Stimulated activated CD4-positive, alpha-beta T cell treated with anti-CD3 and anti-CD28 coated beads, Interleukin-12 subunit alpha, Interleukin-12 subunit beta, amount 100 ng/mL, for 48 hours (primary cell): ENCODE data around the gene ALDH8A1.
A peak's percentile ranks its signal among the peaks of the same experiment; 100 is the strongest.

ENCODE experiments used
- DNase-seq, 3 donors: peaks; one replicate each; pipeline ENCODE4 v3.0.0-alpha.2; 2020; ENCODE audit warnings: low read depth in 2 of 3, low spot score in 1 of 3

Gene ALDH8A1

DNA sequence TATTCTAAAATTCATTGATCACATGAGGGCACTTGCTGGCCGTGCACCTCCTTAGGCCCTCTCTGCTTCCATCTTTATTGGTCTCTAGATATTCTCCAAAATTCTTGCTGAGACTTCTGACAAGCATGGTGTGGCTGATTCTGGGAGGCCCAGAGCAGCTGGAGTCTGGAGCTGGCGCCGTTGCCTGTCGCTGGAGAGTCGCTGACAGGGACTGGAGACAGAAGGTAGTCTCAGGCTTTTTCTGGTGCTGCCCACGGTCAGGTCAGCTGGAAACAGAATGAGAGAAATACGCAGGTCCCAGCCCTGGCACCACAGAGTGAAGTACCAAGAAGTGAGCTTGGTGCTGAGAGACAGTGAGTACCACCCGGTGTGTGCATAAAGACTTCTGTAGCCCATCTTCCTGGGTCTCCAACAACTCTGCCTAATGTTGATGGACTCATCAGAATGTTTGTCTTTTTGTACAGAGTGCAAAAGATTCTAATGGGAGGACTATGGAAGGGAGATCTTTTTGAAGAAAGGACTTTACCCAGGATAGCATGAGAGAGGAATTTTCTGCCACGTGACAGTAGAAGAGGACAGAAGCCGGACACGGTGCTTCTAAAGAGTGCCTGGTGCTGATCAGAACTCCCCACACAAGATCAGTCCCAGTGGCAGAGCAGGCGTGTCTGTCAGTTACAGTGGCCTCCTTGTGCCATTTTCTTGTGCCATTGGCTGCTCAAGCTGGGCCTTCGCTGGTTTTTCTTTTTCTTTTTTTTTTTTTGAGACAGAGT lies 1.8 kb upstream of the ALDH8A1 start:
- no peak for DNase-seq

DNA sequence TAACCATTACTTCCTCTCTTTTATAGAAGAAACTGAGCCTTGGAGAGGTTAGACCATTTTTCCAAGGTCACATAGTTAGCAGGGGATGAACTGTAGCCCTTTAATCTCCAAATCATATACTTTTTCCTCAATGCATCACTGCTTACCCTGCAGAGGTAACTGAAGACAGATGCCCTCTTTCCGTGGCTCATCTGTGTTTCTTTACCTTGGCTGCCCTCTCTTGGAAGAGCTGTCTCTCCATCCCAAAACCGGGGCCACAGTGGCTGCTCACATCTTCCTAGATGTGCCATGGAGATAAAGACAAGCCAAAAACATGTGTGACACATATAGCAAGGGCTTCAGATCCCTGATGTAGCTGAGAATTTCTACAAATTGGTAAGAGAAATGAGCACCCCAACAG lies 581 bp upstream of the ALDH8A1 start:
- no peak for DNase-seq

DNA sequence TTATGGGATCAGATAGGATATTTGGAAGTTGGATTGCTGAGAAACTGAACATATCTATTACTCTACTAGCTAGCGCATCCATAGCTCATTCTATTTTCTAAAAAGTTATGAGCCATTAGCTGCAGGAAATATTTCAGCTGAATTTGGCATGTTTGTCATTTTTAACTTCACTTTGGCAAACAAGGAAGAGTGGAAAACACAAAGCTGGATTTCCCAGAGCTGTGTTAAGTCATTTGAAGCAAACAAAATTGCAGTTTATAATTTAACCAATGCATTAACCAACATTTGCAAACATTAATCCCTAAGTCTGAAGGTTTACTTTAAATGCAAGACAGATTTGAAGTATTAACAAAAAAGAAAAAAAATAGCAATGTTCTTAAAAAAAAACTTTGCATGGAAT lies 1.2 kb downstream of the ALDH8A1 start:
- DNase-seq: no peak

DNA sequence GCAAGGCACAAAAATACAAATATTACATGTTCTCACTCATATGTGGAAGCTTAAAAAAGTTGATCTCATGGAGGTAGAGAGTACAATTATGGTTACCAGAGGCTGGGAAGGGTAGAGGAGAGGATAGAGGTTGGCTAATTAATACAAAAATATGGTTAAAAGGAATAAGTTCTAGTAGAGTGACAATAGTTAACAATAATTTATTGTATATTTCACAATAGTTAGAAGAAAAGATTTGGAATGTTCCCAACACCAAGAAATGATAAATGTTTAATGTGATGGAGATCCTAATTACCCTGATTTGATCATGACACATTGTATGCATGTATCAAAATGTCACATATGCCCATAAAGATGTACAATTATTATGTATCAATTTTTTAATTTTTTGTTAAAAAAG lies 1.8 kb downstream of the ALDH8A1 start:
- DNase-seq: no peak

DNA sequence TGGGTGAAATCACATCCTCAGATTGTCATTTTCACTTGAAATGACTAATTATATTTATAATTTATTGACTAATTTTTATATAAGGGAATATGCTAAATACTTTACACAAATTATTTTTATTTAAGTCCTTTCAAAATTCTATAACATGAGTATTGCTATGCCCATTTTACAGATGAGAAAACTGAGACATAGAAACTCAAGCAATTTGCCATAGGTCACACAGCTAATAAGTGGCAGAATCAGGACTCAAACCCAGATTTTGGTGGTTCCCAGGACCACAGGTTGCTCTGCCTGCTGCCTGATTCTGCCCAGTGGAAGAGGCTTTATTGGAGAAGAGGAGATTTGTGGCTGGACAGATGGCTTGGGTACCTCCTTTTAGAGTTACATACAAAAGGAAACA lies 4.9 kb downstream of the ALDH8A1 start:
- DNase-seq: no peak

DNA sequence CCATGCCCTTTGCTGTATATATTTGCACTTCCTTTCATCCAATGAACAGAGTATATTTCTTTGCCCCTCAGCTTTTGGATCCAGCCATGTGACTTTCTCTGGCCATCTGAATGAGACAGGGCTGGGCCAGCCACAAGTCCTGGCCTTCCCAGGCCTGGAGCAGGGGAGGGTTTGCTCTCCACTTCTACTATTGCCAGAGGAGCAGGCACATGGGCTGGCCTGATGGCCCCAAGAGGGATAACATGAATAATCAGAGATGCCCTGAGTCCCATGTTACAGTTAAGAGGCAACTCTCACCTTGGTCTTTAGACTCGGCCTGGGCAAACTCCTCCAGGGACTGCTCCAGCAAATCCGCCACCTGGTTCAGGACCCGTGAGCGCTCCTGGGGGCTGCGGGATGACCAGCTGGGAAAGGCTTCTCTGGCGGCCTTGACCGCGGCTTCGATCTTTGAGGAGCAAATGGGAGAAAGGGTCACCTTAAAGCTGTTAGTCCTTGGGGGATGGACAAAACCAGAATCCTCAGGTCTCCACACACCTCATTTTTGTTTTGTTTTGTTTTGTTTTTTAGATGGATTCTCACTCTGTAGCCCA lies 6.3 kb downstream of the ALDH8A1 start:
- no peak for DNase-seq

DNA sequence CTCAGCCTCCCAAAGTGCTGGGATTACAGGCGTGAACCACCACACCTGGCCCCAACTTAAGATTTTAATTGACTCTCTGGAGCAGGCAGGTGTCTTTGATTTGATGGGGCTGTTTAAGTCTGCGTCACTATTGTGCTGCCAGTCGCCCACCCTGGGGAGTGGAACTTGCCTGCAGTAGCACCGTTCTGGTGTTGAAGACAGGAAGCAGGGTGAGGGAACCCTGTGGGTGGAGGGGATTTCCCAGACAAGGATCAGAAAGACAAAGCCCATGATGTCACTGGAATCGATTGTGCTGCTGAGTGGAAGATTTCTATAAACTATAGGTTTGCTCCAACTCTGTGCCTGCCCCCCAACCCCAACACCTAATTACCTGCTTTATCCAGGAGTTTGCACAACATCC lies 11.0 kb downstream of the ALDH8A1 start:
- peak; percentile 45 to 69 (median 63) for DNase-seq

DNA sequence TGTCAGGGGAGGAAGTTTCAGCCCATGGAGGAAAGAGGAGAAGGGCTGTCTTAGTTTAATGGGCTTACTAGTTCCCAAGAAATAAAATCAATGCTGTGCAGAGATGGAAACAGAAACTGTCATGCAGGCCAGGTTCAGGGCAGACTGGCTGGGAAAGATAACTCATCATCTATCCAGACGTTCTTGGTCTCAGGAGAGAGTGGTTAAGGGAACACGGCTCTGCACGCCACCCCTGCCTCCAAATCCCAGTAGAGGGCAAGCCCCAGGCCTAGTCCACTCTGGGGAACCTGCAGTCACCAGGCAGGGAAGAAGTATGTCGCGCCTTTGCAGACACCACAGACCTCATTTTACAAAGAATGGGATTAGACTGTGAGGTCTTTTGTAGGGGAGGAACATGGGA lies 12.5 kb downstream of the ALDH8A1 start:
- no peak for DNase-seq

DNA sequence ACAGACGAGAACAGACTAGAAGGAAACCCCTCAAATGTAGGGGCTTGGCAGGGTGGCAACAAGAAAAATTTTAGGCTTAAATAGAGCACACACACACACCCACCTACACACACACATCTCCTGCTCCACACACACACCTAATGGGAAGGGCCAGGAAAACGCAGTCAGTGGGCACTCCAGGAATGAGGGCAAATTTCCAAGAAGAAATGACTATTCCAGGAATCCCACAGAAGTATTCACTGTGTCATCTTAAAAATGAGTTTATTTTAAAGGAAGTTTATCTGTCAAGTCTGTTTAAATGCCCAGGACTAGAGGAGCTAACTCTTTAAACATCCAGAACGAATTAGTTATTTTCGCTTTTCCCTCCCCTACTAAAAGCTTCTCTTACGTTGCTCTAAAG lies 13.0 kb downstream of the ALDH8A1 start:
- DNase-seq: no peak

DNA sequence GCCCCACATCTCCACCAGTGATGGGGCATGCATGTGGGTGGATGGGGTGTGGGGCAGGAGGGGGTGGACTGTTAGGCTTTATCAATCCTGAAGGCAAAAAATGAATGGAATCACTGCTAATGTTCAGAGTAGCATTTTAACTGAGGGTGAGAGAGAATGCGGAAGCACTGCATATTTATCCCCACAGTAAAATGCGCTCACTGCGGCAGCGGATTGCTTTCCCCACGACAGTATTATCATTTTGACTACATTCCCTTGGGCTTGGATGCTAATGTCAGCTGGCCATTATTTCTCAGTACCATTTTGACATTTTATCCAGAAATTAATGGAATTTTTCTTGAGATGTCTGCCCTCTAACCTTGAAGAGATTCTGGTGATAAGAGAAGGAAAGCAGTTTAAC lies 13.4 kb downstream of the ALDH8A1 start:
- DNase-seq: no peak

DNA sequence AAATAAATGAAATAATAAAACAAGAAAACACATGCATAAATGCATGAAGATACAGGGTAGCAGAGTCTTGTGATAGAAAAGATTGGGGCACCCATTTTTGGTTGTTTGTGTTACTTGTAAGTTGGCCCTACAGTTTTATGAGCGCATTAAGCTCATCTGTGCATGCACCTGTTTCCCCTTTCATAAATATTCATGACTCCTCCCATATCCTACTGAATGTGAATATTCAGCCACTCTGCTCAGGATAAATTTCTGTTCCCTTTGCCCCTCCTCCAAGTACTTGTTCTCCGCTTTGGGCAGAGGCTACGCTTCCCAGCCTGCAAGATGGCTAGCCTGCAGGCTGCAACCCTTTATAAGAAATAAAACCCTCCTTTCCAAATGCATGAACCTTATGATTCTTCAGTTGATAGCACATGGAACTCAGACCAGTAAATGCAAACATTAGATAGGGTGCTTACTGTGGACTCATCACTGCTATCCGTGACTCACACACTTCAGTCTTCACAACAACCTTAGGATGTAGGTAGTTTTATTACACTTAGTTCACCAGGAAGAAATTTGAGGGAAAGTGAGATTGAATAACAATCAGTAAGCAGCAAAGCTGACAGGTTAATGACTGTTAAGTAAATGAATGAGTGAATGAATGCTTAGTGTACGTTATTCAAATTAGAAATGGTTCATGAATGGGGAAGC lies 15.0 kb downstream of the ALDH8A1 start:
- no peak for DNase-seq

DNA sequence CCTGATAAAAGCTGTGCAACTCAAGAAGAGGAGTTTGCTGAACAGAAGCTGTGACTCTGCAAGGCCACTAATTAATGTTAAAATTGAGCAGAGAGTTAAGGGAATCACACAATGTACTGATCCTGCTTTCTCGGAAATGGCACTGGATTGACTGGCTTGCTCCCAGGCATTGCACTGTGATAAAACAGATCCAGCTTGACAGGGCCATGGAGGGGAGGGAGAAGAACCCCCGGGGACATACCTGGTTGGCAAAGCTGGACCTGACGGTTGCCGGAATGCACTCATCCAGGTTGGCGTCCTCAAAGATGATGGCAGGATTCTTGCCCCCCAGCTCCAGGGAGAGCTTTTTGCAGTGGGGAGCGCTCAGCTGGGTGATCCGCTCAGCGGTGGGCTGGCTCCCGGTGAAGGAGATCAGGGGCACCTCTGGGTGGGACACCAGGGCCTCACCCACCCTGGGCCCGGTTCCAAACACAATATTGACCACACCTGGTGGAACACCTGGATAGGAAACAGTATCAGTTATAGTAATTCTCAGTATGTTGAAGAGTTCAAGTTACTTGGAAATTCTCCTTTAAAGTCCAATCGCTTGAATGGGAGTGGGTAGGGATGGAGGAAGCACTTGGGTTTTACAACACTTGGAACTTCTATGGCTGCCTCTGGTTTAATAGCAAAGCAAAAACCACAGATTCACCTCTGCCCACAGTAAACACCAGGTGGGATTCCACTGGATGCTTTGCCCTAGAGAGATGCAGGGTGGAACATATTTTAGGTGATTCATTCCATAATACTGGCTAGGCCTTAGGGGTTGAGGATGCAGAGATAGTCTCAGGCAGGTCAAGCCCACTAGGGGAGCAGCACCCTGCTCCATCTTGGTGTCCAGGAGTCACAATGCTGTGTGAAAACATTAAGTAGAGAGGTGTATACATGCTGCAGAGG lies 17.1 kb downstream of the ALDH8A1 start:
- no peak for DNase-seq

DNA sequence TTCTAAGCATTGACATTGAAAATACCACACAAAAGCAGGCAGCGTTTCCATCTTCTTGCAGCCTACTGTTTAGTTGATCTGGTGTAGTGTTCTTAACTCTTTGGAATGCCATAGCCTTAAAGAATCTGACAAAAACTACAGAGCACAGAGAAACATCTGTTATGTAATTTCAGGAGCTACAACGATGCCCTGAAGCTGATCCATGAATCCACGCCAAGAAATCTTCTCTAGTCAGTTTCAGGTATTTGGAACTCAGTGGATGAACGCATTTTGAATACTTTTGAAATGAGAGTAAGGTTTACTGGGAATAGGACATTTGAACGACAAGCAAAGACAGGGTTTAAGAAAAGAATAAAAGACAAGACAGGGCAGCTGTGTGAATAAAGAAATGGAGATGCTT lies 17.8 kb downstream of the ALDH8A1 start:
- no peak for DNase-seq

DNA sequence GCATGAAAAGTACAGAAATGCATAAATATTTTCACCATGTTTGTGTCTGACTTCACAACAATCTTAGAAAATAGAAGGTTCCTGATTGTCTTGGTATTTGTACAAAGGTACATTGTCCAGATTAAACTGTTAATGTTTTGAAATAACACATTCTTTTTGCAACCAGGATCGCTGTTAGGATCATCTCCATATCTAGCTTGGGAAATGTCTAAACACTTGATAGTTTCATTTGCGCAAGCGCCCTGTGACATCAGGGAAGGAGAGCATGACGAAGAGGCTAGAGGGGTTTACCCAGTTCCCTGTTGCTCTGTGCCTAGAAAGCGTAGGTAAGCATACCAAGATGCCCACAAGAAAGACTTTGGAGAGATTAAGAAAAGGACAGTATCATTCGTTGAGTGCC lies 19.4 kb downstream of the ALDH8A1 start:
- no peak for DNase-seq

DNA sequence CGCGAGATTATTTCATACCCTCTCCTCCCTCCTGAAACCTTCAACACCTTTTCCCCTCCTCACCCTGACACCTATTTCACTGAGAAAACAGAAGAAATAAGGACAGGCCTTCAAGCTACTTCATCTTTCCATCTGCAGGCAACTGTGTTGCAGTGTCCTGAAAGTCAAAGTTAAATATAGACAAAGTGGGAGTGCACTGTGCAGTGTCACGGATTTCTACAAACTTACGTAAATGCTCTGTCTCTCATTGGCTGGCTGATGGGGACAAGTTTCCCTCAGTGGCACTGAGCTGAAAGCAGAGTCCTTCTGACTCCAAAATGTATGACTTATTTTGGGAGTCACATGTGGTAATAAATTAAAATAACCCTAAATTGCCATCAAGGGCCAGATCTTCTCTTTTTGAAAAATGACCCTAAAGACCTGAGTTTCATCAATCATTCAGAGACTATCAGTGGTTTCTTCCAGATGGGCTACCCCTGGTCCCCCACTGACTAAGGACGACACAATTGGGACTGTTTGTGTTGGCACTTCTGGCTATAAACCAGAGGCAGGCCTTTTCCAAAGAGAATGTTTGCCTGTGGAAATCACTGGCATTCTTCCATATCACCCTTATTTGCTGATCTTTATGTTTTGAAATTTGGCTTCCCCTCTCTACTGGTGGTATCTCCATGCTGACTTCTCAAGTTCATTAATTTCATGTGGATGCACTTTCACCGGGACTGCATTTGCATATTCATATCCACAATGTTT lies 21.6 kb downstream of the ALDH8A1 start:
- no peak for DNase-seq

DNA sequence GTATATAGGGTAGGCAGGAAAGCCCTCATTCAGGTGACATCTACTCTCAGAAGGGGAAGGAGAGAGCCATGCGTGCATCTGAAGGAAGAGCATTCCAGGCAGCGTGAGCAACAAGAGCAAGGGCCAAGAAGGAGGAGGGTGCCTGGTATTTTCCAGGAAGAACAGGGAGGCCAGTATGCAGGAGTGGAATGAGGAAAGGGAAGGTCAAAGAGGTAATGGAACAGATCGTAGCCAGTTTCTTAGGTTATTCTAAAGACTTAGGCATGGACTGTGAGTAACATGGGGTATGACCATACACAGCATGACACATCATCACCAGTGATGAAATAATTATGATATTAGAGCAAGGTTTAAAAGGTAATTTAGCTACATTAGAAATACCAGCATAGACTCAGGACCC lies 24.1 kb downstream of the ALDH8A1 start:
- DNase-seq: no peak

DNA sequence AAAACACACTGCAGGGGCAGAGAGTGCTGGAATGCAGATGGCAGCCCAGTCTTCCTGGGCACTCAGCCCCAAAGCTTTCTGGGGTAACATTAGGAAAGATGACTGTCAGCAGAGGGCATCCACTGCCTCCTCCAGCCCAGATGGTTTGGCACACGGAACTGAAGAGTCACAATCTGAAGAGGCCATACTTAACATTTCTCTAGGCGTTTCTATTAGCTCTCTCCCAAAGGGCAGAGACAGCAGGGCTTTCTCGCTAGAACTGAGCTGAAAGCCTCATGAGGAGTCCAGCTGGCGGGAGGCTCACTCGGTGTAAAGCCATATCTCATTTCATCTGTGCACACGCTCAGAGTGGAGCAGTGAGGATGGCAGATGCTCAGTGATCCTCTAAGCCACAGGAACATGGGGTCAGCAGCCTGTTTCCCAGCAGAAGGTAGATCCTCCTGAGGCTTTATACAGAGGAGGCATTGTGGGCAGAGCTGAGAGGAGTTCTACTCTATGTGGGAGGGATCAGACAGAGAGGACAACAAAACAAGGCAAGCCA lies 28.1 kb downstream of the ALDH8A1 start:
- no peak for DNase-seq

DNA sequence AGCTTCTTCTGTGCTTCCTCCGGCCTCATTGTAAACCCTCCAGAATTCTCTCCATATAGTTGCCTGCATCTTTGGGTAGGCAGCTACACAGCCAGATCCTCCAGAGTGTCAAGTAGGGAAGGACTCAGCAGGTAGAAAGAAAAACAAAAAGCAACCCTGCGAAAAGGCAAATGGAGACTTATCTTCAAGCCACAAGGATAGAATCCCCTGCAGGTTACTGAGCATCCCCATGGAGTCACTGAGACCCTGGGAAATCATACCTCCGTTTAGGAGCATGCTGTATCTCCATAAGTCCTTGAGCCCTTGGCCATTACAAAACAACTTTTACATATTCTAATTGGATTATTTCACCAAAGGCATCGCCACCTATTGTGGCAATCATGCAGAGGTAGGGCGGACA lies 28.6 kb downstream of the ALDH8A1 start:
- no peak for DNase-seq

DNA sequence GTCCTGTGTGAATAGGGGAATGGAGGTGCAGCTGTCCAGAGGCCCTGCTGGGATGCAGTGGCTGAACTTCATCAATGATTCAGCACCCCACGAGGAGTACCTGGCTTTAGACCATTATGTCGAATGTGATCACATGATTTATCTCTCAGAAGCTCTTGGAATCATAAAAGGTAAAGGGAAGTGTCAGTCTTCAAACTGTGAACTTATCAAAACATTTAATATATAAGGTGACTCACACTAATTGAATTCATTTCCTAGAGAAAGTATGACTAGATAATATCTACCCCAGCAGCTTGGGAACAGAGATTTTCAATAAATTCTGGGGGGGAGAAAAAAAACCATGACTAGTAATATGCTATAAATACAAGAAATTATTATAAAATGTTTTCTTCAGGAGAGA lies 29.5 kb downstream of the ALDH8A1 start:
- DNase-seq: no peak

DNA sequence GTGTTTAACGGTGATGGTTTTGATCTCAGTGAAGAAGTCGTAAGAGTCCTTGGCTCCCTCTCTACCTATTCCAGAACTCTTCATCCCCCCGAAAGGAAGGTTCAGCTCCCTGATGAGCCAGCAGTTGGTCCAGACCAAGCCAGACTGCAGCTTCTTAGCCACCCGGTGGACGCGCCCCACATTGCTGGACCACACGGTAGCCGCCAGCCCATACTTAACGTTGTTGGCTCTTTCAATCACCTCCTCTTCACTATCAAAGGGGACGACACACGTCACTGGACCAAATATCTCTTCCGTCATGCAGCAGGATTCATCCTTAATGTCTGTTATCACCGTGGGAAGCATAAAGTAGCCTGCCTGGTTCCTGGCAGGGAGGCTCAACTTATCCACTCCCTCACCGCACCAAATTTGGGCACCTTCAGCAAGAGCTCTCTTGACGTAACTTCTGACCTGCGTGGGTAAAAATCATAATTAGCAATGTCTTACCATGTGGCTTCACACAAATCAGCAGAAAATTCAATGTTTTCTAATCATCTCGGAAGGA lies 31.4 kb downstream of the ALDH8A1 start:
- no peak for DNase-seq
